GM19351 (cell line): ENCODE results near the gene SEC22B.
A peak's percentile ranks its signal among the peaks of the same experiment; 100 is the strongest.
"Not testable (repeated sequence)": the region's sequence is repeated elsewhere in the genome, so short reads cannot be mapped to it uniquely, and the experiment has no call there.

ENCODE experiments used
- ATAC-seq: cut with Tn5 transposase; IDR thresholded peaks from one replicate; pipeline ENCODE4 v1.9.1; 2021; ENCODE audit warnings: mild to moderate bottlenecking, moderate library complexity; ENCODE audit not compliant: unreplicated experiment

Gene SEC22B

GRCh38 chr1:120117371-120118177 lies 58.7 kb downstream of the SEC22B start:
- ATAC-seq, result peak; percentile 55

GRCh38 chr1:120116094-120116493 lies 60.2 kb downstream of the SEC22B start:
- ATAC-seq, result not testable (repeated sequence)

- ATAC-seq, result not testable (repeated sequence)
Measured at GRCh38 chr1:120113134-120113533, 63.2 kb downstream of the SEC22B start.

GRCh38 chr1:120112212-120112611 lies 64.1 kb downstream of the SEC22B start:
- not testable (repeated sequence) for ATAC-seq

GRCh38 chr1:120111771-120112170 lies 64.5 kb downstream of the SEC22B start:
- not testable (repeated sequence) for ATAC-seq

- peak; percentile 61 for ATAC-seq
Measured at GRCh38 chr1:120111008-120111407, 65.3 kb downstream of the SEC22B start.

GRCh38 chr1:120109656-120110055 lies 66.7 kb downstream of the SEC22B start:
- not testable (repeated sequence) for ATAC-seq

GRCh38 chr1:120109180-120109579 lies 67.1 kb downstream of the SEC22B start:
- peak; percentile 60 for ATAC-seq

- not testable (repeated sequence) for ATAC-seq
Measured at GRCh38 chr1:120105288-120105687, 71.0 kb downstream of the SEC22B start.

- not testable (repeated sequence) for ATAC-seq
Measured at GRCh38 chr1:120103768-120104167, 72.6 kb downstream of the SEC22B start.

- ATAC-seq, result not testable (repeated sequence)
Measured at GRCh38 chr1:120101593-120101992, 74.7 kb downstream of the SEC22B start.
